Stimulated activated CD4-positive, alpha-beta T cell treated with anti-CD3 and anti-CD28 coated beads, Interleukin-4, amount 100 ng/mL, for 4 hours (primary cell): ENCODE results near the gene MPZL1.

ENCODE experiments used
- DNase-seq, 2 experiments: peaks; one replicate each; pipeline ENCODE4 v3.0.0-alpha.2; 2020

Gene MPZL1

GRCh38 chr1:167695756-167696561 lies 25.8 kb upstream of the MPZL1 start:
- DNase-seq, result no peak

- DNase-seq, result no peak
Observed at GRCh38 chr1:167697667-167698141, 24.1 kb upstream of the MPZL1 start.

- no peak for DNase-seq
Observed at GRCh38 chr1:167698313-167698712, 23.5 kb upstream of the MPZL1 start.

GRCh38 chr1:167701510-167701909 lies 20.3 kb upstream of the MPZL1 start:
- no peak for DNase-seq

- DNase-seq, result no peak
Observed at GRCh38 chr1:167703557-167703956, 18.2 kb upstream of the MPZL1 start.

GRCh38 chr1:167704715-167705114 lies 17.1 kb upstream of the MPZL1 start:
- DNase-seq, result no peak

GRCh38 chr1:167705250-167705649 lies 16.5 kb upstream of the MPZL1 start:
- DNase-seq, result no peak

GRCh38 chr1:167706363-167706762 lies 15.4 kb upstream of the MPZL1 start:
- DNase-seq, result no peak

- DNase-seq, result no peak
Observed at GRCh38 chr1:167706931-167707877, 14.6 kb upstream of the MPZL1 start.

- no peak for DNase-seq
Observed at GRCh38 chr1:167707942-167708341, 13.8 kb upstream of the MPZL1 start.

- DNase-seq, result no peak
Observed at GRCh38 chr1:167708940-167709389, 12.8 kb upstream of the MPZL1 start.

GRCh38 chr1:167710836-167711235 lies 10.9 kb upstream of the MPZL1 start:
- DNase-seq, result no peak

GRCh38 chr1:167711797-167712196 lies 10.0 kb upstream of the MPZL1 start:
- no peak for DNase-seq

GRCh38 chr1:167713330-167714081 lies 8.3 kb upstream of the MPZL1 start:
- peak in 1 of 2 experiments; percentile 14 for DNase-seq

- DNase-seq, result peak; percentile 81 to 82
Observed at GRCh38 chr1:167714098-167714438, 7.7 kb upstream of the MPZL1 start.

- DNase-seq, result peak; percentile 88 to 93
Observed at GRCh38 chr1:167714439-167715156, 7.2 kb upstream of the MPZL1 start.

GRCh38 chr1:167715157-167715999 lies 6.4 kb upstream of the MPZL1 start:
- DNase-seq, result peak; percentile 82 to 84

GRCh38 chr1:167716000-167716271 lies 5.8 kb upstream of the MPZL1 start:
- DNase-seq, result no peak

- no peak for DNase-seq
Observed at GRCh38 chr1:167717351-167717750, 4.4 kb upstream of the MPZL1 start.

- no peak for DNase-seq
Observed at GRCh38 chr1:167718914-167719691, 2.7 kb upstream of the MPZL1 start.
